AG10803 (cell line): Measurements from ENCODE around the gene RBM5.

Source experiments
- DNase-seq: peaks from one replicate; pipeline ENCODE4 v3.0.0; 2010; ENCODE audit warnings: low read depth
- H3K4me3 ChIP-seq: 2 replicates; pipeline ENCODE4 v1.5.1; 2011; ENCODE audit warnings: mild to moderate bottlenecking, low read length, control low read depth
- CTCF ChIP-seq: conservative IDR thresholded peaks from 2 replicates; pipeline ENCODE4 v1.5.1; 2011; ENCODE audit warnings: mild to moderate bottlenecking, low read length, control low read depth, inconsistent platforms

The RBM5 gene

DNA sequence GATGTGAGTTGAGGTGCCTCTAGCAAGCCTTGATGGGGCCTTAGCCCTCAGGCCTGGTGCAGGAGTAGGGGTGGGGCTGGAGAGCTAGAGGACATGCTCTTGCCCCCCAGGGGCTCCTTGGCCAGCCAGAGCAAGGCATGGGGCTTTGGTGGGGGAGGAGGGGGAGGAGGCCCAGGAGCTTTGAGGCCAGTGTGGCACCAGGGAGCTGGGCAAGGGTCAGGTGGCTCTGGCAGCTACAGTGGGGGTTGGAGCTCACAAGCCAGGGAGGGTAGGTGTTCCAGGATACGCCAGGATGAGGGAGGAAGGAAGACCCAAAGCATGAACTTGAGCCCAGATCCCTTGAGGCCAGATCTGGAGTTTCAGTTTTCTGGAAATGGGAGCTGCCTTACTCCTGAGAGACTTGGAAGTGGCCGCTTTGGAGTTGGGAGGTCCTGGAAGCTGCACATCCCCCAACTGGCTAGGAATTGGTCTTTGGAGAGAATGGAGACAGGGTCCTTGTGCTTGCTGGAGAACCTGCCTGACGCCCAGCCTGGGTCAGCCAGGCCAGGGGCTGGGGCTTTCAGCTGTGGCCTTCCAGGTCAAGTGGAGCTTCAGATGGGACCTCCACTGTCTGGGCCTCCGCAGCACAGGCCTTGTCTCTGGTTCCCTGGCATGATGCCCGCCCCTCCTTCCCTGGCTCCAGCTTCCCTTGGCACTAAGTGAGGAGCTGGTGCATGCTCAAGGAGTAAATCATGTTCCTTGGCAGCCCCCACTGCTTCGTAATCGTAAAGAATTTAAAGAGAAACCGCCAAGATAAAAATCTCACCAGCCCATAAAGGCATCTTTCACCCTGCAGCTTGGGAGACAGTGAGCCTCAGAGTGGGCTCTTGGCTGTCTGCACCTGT, 75.1 kb downstream of the RBM5 start:
- no peak overlapping the region for H3K4me3 ChIP-seq
- no peak for TF ChIP-seq CTCF
- peak; percentile 97 for DNase-seq

DNA sequence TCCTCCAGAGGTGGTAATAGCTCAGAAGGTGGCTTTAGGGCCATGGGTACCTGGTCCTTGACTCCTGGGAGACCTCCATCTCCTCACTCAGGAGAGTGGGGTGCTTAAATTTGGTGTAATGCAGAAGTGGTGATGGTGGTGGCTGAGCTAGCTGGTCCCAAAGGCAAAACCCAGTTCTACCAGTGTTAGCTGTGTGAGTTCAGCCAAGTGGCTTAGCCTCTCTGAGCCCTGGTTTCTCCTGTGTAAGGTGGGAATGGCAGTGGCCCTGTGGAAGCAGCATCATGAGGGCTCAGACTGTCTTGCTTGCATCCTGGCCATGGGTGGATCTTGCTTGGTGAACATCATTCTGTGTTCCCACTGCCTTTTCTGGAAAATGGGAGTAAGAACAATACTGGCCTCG, 75.8 kb downstream of the RBM5 start:
- H3K4me3 ChIP-seq: no peak overlapping the region
- no peak for DNase-seq
- TF ChIP-seq CTCF: no peak

DNA sequence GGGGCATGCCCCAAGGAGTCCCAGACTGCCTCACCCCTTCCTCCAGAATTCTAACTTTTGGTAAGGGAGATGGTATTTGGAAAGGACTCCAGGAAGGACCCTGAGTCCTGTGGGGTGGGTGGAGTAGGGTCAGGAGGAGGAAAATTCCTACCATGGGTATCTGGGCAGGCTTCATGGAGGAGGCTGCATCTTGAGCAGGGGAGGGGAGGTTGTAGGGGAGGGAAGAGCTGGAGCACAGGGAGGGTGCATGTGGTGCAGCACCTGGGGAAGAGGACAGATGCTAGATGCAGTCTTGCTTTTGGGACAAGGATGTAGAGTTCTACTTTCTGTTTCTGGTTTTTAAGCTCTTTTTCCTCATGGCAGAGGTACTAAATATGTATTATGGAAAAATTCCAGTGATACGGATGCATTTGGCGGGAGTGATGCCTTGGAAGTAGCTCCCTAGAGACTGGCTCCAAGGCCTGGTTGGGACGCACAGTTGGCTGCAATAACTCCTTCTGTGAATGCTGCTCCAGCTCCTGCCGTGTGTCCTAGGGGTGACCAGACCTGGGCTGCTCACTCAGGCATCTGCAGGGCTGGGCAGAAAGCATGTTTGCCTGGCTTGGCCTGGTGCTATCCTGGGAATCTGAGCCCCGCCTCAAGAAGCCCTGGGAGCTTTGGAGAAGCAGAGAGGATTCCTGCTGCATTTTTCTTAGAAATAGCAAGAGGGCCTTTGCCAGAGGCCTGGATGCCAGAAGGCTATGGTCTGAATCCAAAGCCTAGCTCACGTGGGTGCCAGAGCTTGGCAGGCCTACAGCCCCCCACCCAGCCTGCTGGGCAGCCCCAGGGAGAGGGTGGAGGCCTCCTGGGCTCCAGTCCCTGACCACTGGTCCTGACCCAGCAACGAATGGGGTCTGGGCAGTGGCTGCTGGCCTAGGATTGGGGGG, 76.5 kb downstream of the RBM5 start:
- peak; percentile 89 for DNase-seq
- no peak overlapping the region; the same call in 1 of the 2 replicates for H3K4me3 ChIP-seq
- TF ChIP-seq CTCF: 0 out of 2 replicates have a peak, but pooled peaks have one; percentile 9

DNA sequence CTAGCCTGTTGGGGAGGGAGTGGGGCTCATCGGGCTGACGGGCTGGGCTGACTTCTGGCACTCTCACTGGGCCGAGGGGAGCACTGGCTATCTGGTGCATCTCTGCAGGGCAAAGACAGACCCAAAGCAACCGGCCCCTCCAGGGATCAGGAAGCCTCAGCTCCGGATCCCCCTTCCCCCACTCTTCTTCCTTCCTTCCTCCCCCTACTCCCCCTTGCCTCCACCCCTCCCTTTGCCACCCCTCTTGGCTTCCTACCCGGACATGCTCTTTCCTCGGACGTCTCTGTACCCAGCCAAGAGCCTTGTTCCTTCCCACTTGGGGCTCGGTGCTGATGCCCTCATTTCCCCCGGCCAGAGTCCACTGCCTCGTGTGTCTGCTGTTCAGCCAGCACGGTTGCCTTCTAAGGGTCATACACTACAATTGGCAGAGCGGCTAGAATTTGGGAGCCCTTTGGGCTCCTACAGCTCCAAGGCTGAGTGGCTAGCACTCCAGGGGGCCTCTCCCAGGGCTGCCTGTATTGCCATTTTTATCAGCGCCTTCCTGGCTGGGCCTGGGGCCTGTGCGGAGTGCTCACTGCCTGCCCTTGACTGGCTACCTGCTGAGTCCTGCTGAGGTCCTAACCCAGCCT, 77.3 kb downstream of the RBM5 start:
- no peak for TF ChIP-seq CTCF
- peak; percentile 26 for DNase-seq

DNA sequence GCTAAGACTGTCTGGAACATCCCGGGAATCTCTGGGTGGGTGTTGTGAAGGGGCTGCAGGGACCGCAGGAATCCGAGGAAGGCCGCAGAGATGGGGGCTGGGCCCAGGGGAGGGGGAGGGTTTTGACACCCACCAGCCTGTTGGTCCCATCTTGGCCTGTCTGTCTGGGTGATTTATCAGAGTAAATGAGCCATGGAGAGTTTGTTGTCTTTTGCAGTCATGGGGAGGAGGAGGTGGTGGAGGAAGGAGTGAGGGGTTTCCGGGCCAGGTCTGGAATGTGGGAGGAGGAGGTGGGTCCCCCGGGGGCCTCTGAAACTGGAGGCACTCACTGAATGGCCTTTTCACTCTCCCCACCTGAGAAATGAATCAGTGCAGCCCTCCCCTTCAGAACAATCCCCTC, 77.9 kb downstream of the RBM5 start:
- no peak for DNase-seq
- no peak overlapping the region for H3K4me3 ChIP-seq
- no peak for TF ChIP-seq CTCF

More for the DNA sequence above, 77.3 kb downstream of the RBM5 start:
- H3K4me3 ChIP-seq: no peak overlapping the region

DNA sequence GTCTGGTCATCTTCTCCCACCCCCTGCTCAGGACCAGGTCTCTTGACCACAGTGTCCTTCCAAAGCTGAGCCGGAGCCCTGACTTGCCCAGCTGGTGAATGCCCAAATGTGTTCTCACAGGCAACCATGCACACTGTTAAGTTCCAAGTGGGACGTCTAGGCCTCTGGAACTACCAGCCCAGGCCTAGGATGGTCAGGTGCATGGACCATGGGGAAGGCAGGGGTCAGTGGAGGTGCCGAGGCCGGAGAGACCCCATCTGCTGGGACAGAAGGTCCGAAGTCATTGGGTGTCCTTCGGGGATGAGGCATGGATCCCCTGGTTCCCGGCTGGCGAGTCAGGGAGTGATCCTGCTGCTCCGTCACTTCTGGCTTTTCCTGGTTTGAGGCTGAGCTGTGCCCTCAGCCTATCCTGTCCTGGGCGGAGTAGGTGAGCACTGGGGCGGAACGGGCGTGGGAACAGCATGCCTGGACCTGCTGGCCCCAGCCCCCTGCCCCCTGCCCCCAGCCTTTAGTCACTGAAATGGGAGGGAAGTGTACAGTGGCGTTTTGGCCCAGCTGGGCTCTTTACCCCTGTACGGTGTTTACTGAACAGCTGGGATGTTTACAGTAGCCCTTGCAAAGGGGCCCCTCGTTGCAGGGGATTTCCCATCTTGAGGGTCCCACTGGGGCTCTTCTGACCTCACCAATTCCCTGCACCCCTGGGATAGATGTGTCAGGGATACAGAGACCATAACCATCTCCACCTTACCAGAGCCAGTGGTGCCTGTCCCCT, 78.5 kb downstream of the RBM5 start:
- DNase-seq: no peak
- no peak overlapping the region for H3K4me3 ChIP-seq
- TF ChIP-seq CTCF: no peak
